K562 (cell line): Measurements from ENCODE around the gene RAD50. TPM values are rescaled to one million over a fixed set of nuclear protein-coding genes. Genes with fewer than 3 reads are reported as not detected.

Experiments used
- ATF7 ChIP-seq: fragments of 450-650 bp; IDR thresholded peaks from 2 replicates; pipeline ENCODE4 v1.7.1; 2014; ENCODE audit warnings: mild to moderate bottlenecking, moderate library complexity
- BCOR ChIP-seq: fragments of 450-650 bp; IDR thresholded peaks from 2 replicates; pipeline ENCODE4 v1.6.1; 2016
- BRCA1 ChIP-seq, 2 experiments: fragments of 450-650 bp in 1 of 2; sonication (generic) in 1 of 2; formaldehyde crosslinking in 1 of 2; IDR thresholded peaks; 2 replicates each; pipeline versions ENCODE4 v1.5.0 to v1.6.1; 2017 to 2020; ENCODE audit warnings: mild to moderate bottlenecking in 1 of 2, missing genetic modification reagents in 1 of 2
- KDM2B ChIP-seq: fragments of 250-450 bp; sonication (Bioruptor Pico); IDR thresholded peaks from 2 replicates; pipeline ENCODE4 v1.8.0; 2021; ENCODE audit warnings: mild to moderate bottlenecking, moderate library complexity
- MEF2D ChIP-seq: conservative IDR thresholded peaks from 2 replicates; pipeline ENCODE4 v1.6.1; 2016; ENCODE audit warnings: low read depth, missing genetic modification characterization, missing compliant biosample characterization
- MEIS2 ChIP-seq: fragments of 450-650 bp; IDR thresholded peaks from 2 replicates; pipeline ENCODE4 v1.6.1; 2014; ENCODE audit warnings: mild to moderate bottlenecking; ENCODE audit not compliant: partially characterized antibody
- NR4A1 ChIP-seq, 2 experiments: fragments of 250-450 bp in 1 of 2; fragments of 450-650 bp in 1 of 2; sonication (Bioruptor Pico) in 1 of 2; IDR thresholded peaks; 2 replicates each; pipeline versions ENCODE4 v1.4.0 to v1.6.1; 2016 to 2020; ENCODE audit warnings: mild to moderate bottlenecking in 2 of 2, missing compliant biosample characterization in 1 of 2, missing genetic modification characterization in 1 of 2, moderate library complexity in 1 of 2
- ZNF121 ChIP-seq: sonication (generic); formaldehyde crosslinking; conservative IDR thresholded peaks from 2 replicates; pipeline ENCODE4 v1.8.0; 2022; ENCODE audit warnings: missing genetic modification reagents
- ZNF212 ChIP-seq: fragments of 450-650 bp; formaldehyde crosslinking; IDR thresholded peaks from 2 replicates; pipeline ENCODE4 v1.4.0; 2020; ENCODE audit warnings: mild to moderate bottlenecking
- ZNF354B ChIP-seq: fragments of 250-450 bp; sonication (Bioruptor Pico); IDR thresholded peaks from 2 replicates; pipeline ENCODE4 v1.4.0; 2020
- ZNF76 ChIP-seq: fragments of 250-450 bp; sonication (Bioruptor Pico); IDR thresholded peaks from 2 replicates; pipeline ENCODE4 v1.4.0; 2020; ENCODE audit warnings: mild to moderate bottlenecking, moderate library complexity, borderline replicate concordance
- ZZZ3 ChIP-seq: fragments of 450-650 bp; IDR thresholded peaks from 2 replicates; pipeline ENCODE4 v1.6.1; 2016; ENCODE audit warnings: antibody characterized with exemption, mild to moderate bottlenecking, moderate library complexity
- polyA plus RNA-seq, 8 experiments: library from polyadenylated mRNA; depleted of rRNA in 4 of 8; stranded (reverse) in 5 of 8; unstranded in 3 of 8; fragments of >200 nt; fragmentation: Nextera tagmentation in 2 of 8; fragmentation: Illumina TruSeq in 1 of 8; extraction: Ambion mirVana in 2 of 8; extraction: Trizol in 1 of 8; gene quantifications; 2 replicates each; pipeline versions ENCODE4 v1.2.1 to v1.2.3, GENCODE V29; 2011 to 2014; ENCODE audit warnings: inconsistent platforms in 1 of 8, missing spikeins in 1 of 8
- total RNA-seq, 7 experiments: library from RNA; depleted of rRNA in 6 of 7; stranded (reverse); fragments of >200 nt in 6 of 7; fragmentation: Illumina TruSeq in 2 of 7; extraction: Trizol in 2 of 7; gene quantifications; 2 replicates each; pipeline versions ENCODE4 v1.2.1 to v1.2.3, GENCODE V29; 2011 to 2021; ENCODE audit warnings: low replicate concordance in 1 of 7
- TF ChIP-seq, protein P1 (sequence below): fragments of 250-450 bp; sonication (Bioruptor Pico); IDR thresholded peaks from 2 replicates; pipeline ENCODE4 v1.8.0; 2022; ENCODE audit warnings: inconsistent platforms
- TF ChIP-seq, protein P2 (sequence below): fragments of 250-450 bp; sonication (Bioruptor Pico); IDR thresholded peaks from 2 replicates; pipeline ENCODE4 v1.8.0; 2021; ENCODE audit warnings: borderline replicate concordance, mild to moderate bottlenecking, moderate library complexity; ENCODE audit not compliant: poor library complexity, severe bottlenecking
- TF ChIP-seq, protein P3 (sequence below): fragments of 450-650 bp; IDR thresholded peaks from 2 replicates; pipeline ENCODE4 v1.6.1; 2017; ENCODE audit warnings: antibody characterized with exemption
- TF ChIP-seq, protein P4 (sequence below): fragments of 450-650 bp; IDR thresholded peaks from 2 replicates; pipeline ENCODE4 v1.6.1; 2016; ENCODE audit warnings: mild to moderate bottlenecking

RAD50 gene
- total and polyA plus RNA-seq, 9 of the 15 experiments (the other 6 are each of a cell fraction or from before 2014, with no cell fraction given): 15.3 to 74.2 (median 44.1) TPM

DNA sequence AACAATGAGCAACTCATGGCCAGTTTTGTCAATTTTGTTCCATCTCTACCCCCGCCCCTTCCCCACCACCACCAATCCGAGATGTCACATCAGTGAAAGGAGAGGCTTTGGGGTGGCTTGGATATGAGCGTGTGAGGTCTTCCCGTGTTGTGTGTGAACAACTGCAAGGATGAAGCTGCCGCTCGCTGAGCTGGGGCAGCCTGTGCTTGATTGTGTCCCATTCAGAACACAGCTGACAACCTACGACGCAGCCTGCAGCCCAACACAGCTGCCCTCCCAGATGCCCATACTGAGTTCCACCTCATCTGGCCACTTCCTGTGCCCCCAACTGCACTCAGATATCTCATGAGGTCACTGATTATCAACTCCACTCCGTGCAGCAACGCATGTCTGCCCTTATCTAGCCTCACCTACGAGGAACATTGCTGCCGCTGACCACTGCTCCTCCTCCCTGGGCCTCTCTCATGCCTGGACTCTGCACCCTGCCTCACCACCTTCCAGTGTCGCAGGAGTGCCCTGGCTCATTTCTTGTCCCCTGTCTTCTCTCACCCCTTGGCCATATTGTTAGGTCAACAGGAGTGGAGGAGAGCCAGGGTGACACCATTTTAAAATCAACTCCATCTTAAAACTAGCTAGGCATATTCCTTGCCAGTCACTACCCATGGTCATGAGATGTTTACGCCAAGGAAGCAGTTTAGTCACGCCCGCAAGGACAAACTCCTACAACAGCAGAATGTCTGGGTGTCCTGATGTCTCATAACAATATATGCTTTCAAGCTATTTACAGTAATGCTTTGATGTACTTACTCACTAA, 109.7 kb downstream of the RAD50 start (continued):
- TF ChIP-seq, protein P1, sequence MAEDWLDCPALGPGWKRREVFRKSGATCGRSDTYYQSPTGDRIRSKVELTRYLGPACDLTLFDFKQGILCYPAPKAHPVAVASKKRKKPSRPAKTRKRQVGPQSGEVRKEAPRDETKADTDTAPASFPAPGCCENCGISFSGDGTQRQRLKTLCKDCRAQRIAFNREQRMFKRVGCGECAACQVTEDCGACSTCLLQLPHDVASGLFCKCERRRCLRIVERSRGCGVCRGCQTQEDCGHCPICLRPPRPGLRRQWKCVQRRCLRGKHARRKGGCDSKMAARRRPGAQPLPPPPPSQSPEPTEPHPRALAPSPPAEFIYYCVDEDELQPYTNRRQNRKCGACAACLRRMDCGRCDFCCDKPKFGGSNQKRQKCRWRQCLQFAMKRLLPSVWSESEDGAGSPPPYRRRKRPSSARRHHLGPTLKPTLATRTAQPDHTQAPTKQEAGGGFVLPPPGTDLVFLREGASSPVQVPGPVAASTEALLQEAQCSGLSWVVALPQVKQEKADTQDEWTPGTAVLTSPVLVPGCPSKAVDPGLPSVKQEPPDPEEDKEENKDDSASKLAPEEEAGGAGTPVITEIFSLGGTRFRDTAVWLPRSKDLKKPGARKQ: peak; percentile 68; the same call in 1 of the 2 replicates
- TF ChIP-seq MEF2D (tag) (peak; percentile 96), ZNF121 (CRISPR knock-in tag) (no peak), MEIS2 (no peak), ZNF354B (CRISPR knock-in tag) (peak; percentile 84), BCOR (no peak), ZNF212 (CRISPR knock-in tag) (0 out of 2 replicates have a peak, but pooled peaks have one; percentile 82), KDM2B (0 out of 2 replicates have a peak, but pooled peaks have one; percentile 20), ZZZ3 (no peak), ATF7 (peak; percentile 67), ZNF76 (CRISPR knock-in tag) (peak; percentile 98), BRCA1 (IDR thresholded peaks at IDR 0.05) (no peak), BRCA1 (CRISPR knock-in tag; IDR thresholded peaks at IDR 0.05) (no peak), NR4A1 (CRISPR knock-in tag; IDR thresholded peaks at IDR 0.05) (peak; percentile 98), NR4A1 (tag; IDR thresholded peaks at IDR 0.05) (peak; percentile 99)
- TF ChIP-seq, protein P2, sequence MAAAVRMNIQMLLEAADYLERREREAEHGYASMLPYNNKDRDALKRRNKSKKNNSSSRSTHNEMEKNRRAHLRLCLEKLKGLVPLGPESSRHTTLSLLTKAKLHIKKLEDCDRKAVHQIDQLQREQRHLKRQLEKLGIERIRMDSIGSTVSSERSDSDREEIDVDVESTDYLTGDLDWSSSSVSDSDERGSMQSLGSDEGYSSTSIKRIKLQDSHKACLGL (CRISPR knock-in tag): peak; percentile 78
- TF ChIP-seq, protein P3, sequence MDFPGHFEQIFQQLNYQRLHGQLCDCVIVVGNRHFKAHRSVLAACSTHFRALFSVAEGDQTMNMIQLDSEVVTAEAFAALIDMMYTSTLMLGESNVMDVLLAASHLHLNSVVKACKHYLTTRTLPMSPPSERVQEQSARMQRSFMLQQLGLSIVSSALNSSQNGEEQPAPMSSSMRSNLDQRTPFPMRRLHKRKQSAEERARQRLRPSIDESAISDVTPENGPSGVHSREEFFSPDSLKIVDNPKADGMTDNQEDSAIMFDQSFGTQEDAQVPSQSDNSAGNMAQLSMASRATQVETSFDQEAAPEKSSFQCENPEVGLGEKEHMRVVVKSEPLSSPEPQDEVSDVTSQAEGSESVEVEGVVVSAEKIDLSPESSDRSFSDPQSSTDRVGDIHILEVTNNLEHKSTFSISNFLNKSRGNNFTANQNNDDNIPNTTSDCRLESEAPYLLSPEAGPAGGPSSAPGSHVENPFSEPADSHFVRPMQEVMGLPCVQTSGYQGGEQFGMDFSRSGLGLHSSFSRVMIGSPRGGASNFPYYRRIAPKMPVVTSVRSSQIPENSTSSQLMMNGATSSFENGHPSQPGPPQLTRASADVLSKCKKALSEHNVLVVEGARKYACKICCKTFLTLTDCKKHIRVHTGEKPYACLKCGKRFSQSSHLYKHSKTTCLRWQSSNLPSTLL: no peak
- TF ChIP-seq, protein P4, sequence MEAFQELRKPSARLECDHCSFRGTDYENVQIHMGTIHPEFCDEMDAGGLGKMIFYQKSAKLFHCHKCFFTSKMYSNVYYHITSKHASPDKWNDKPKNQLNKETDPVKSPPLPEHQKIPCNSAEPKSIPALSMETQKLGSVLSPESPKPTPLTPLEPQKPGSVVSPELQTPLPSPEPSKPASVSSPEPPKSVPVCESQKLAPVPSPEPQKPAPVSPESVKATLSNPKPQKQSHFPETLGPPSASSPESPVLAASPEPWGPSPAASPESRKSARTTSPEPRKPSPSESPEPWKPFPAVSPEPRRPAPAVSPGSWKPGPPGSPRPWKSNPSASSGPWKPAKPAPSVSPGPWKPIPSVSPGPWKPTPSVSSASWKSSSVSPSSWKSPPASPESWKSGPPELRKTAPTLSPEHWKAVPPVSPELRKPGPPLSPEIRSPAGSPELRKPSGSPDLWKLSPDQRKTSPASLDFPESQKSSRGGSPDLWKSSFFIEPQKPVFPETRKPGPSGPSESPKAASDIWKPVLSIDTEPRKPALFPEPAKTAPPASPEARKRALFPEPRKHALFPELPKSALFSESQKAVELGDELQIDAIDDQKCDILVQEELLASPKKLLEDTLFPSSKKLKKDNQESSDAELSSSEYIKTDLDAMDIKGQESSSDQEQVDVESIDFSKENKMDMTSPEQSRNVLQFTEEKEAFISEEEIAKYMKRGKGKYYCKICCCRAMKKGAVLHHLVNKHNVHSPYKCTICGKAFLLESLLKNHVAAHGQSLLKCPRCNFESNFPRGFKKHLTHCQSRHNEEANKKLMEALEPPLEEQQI: no peak
